Vagina (tissue), 2 donors: ENCODE data around the gene RUNDC1. TPM values are rescaled to one million over a fixed set of nuclear protein-coding genes. Genes with fewer than 3 reads are reported as not detected.

Source experiments
- DNase-seq, 2 donors: peaks; one replicate each; pipeline ENCODE4 v3.0.0-alpha.2; 2017; ENCODE audit errors: extremely low spot score in 2 of 2
- H3K27ac ChIP-seq: fragments of 200-600 bp; sonication (generic); one replicate; pipeline ENCODE4 v1.5.1; 2019
- H3K27me3 ChIP-seq: fragments of 200-600 bp; sonication (generic); one replicate; pipeline ENCODE4 v1.5.1; 2019
- H3K36me3 ChIP-seq, 2 donors: fragments of 200-600 bp; sonication (generic); one replicate each; pipeline ENCODE4 v1.5.1; 2017 to 2019
- H3K4me1 ChIP-seq: fragments of 200-600 bp; sonication (generic); one replicate; pipeline ENCODE4 v1.5.1; 2019
- H3K4me3 ChIP-seq, 2 donors: fragments of 200-600 bp; sonication (generic); 1 replicate in 1 of 2; 2 replicates in 1 of 2; pipeline ENCODE4 v1.5.1; 2016 to 2019
- H3K9me3 ChIP-seq: fragments of 200-600 bp; sonication (generic); one replicate; pipeline ENCODE4 v1.5.1; 2019
- POLR2A ChIP-seq, 2 donors: fragments of 450-650 bp; IDR thresholded peaks; one replicate each; pipeline ENCODE4 v1.6.1; 2017; ENCODE audit warnings: antibody characterized with exemption in 2 of 2, mild to moderate bottlenecking in 2 of 2, moderate library complexity in 2 of 2
- POLR2AphosphoS5 ChIP-seq, 2 donors: sonication (generic); formaldehyde crosslinking; IDR thresholded peaks; one replicate each; pipeline ENCODE4 v1.9.0; 2017; ENCODE audit warnings: antibody characterized with exemption in 2 of 2, mild to moderate bottlenecking in 2 of 2, low read depth in 1 of 2; ENCODE audit not compliant: insufficient read depth in 1 of 2
- intact Hi-C: fragments of 100-400 bp; cut with DNase I; formaldehyde crosslinking; loops from one replicate; pipeline ENCODE4 v1.15.1; 2023
- small RNA-seq: library from RNA; depleted of rRNA; stranded (forward); fragments of <200 nt; gene quantifications from one replicate; pipeline ENCODE3, GENCODE V24; 2016
- total RNA-seq: library from RNA; depleted of rRNA; stranded (reverse); fragments of >200 nt; gene quantifications from one replicate; pipeline ENCODE4 v1.2.3, GENCODE V29; 2016
- TF ChIP-seq, protein P1 (sequence below), 3 experiments: fragments of 450-650 bp in 2 of 3; fragments of 200-600 bp in 1 of 3; sonication (generic) in 1 of 3; IDR thresholded peaks; one replicate each; pipeline ENCODE4 v1.5.1; 2017 to 2019; ENCODE audit warnings: antibody characterized with exemption in 3 of 3, mild to moderate bottlenecking in 2 of 3, moderate library complexity in 2 of 3

Gene RUNDC1
- total RNA-seq, 1 donor from 2014 or later: 21.4 TPM

DNA sequence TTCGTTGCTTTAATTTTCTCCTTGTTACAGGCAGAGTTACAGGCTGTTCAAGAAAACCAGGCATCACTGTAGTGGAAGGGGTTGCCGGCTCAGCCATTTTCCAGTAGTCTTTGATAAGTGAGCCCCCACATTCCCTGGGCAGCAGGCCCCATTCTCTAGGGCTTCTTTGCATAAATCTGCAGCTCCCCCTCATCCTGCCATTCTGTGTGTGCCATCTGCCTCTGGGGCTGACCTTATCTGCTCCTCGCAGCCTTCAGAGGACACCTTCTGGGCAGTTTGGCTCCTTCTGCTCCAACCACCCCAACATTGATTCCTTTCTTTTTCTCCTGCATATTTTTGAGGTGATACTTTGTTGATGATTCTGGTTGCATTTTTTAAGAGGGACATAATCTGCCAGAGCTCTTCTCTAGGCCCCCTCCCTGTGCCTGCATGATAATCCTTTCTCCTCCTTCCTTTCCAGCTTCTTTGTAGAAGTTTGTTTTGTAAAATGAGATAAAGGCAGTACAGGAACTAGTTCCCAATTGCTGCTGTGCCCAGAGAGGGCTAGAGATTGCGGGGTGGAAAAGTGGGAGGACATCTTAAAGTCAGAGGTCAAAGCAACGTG lies 61.8 kb downstream of the RUNDC1 start:
- H3K27me3 ChIP-seq: no peaks in the 10 kb centered on the region
- DNase-seq: no peak
- intact Hi-C loops: no loop called here
- no peaks in the 10 kb centered on the region for H3K9me3 ChIP-seq
- no peaks in the 10 kb centered on the region for H3K36me3 ChIP-seq
- no peak overlapping the region for H3K4me3 ChIP-seq
- H3K4me1 ChIP-seq: no peaks in the 10 kb centered on the region
- TF ChIP-seq POLR2AphosphoS5 (IDR thresholded peaks at IDR 0.05; ENCODE audit: insufficient read depth in 1 of 2, low read depth in 1 of 2) (no peak), POLR2A (IDR thresholded peaks at IDR 0.05) (no peak)
- TF ChIP-seq, protein P1, sequence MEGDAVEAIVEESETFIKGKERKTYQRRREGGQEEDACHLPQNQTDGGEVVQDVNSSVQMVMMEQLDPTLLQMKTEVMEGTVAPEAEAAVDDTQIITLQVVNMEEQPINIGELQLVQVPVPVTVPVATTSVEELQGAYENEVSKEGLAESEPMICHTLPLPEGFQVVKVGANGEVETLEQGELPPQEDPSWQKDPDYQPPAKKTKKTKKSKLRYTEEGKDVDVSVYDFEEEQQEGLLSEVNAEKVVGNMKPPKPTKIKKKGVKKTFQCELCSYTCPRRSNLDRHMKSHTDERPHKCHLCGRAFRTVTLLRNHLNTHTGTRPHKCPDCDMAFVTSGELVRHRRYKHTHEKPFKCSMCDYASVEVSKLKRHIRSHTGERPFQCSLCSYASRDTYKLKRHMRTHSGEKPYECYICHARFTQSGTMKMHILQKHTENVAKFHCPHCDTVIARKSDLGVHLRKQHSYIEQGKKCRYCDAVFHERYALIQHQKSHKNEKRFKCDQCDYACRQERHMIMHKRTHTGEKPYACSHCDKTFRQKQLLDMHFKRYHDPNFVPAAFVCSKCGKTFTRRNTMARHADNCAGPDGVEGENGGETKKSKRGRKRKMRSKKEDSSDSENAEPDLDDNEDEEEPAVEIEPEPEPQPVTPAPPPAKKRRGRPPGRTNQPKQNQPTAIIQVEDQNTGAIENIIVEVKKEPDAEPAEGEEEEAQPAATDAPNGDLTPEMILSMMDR (IDR thresholded peaks at IDR 0.05): no peak
- H3K27ac ChIP-seq: no peak overlapping the region

Small RNA genes within 50 kb of the gene (small RNA-seq; reads per million reads assigned to genes)
- gene AARSD1: not detected
- not detected for gene RF00561

Other genes with a start within 250 kb of the RUNDC1 start
- gene EZH1, start 235.5 kb upstream of the RUNDC1 start, total RNA-seq: 73.7 TPM
- 27.3 TPM for gene RAMP2, start 219.3 kb upstream of the RUNDC1 start, total RNA-seq
- gene VPS25, start 207.1 kb upstream of the RUNDC1 start, total RNA-seq: 28.2 TPM
- gene WNK4, start 200.0 kb upstream of the RUNDC1 start, total RNA-seq: 1.2 TPM
- gene COA3, start 181.9 kb upstream of the RUNDC1 start, total RNA-seq: 89.4 TPM
- not detected for gene CNTD1, start 181.7 kb upstream of the RUNDC1 start, total RNA-seq
- 111 TPM for gene BECN1, start 156.3 kb upstream of the RUNDC1 start, total RNA-seq
- 70.0 TPM for gene PSME3, start 147.2 kb upstream of the RUNDC1 start, total RNA-seq
- gene AOC2, start 136.0 kb upstream of the RUNDC1 start, total RNA-seq: 2.2 TPM
- 31.7 TPM for gene AOC3, start 129.4 kb upstream of the RUNDC1 start, total RNA-seq
- gene G6PC1, start 79.8 kb upstream of the RUNDC1 start, total RNA-seq: not detected
- 53.5 TPM for gene AARSD1, start 16.1 kb upstream of the RUNDC1 start, total RNA-seq
- gene PTGES3L, start 485 bp upstream of the RUNDC1 start, total RNA-seq: 1.5 TPM
- gene RPL27, start 17.9 kb downstream of the RUNDC1 start, total RNA-seq: 1,982 TPM
- 15.2 TPM for gene IFI35, start 26.2 kb downstream of the RUNDC1 start, total RNA-seq
- gene VAT1, start 41.8 kb downstream of the RUNDC1 start, total RNA-seq: 179 TPM
- gene RND2, start 44.7 kb downstream of the RUNDC1 start, total RNA-seq: 1.5 TPM
- 6.6 TPM for gene BRCA1, start 144.8 kb downstream of the RUNDC1 start, total RNA-seq
- gene NBR1, start 190.6 kb downstream of the RUNDC1 start, total RNA-seq: 58.9 TPM
- 6.6 TPM for gene TMEM106A, start 231.3 kb downstream of the RUNDC1 start, total RNA-seq
- not detected for gene CCDC200, start 248.1 kb downstream of the RUNDC1 start, total RNA-seq